GM12891 (cell line): ENCODE results near the gene TENM4.
"Not testable (repeated sequence)": the region's sequence is repeated elsewhere in the genome, so short reads cannot be mapped to it uniquely, and the experiment has no call there.

Source experiments
- POLR2A ChIP-seq: IDR thresholded peaks from 2 replicates; pipeline ENCODE4 v1.6.1; 2011; ENCODE audit warnings: low read depth, low read length, control low read depth
- POLR2AphosphoS5 ChIP-seq: IDR thresholded peaks from 2 replicates; pipeline ENCODE4 v1.6.1; 2011; ENCODE audit warnings: low read depth, low read length, control low read depth

- not testable (repeated sequence) for TF ChIP-seq POLR2A, POLR2AphosphoS5
Observed at GRCh38 chr11:79191716-79192115, 249.1 kb downstream of the TENM4 start.
